Pancreas (tissue), 10 donors: ENCODE measurements around the gene CDC42BPB. TPM values are rescaled to one million over a fixed set of nuclear protein-coding genes. Genes with fewer than 3 reads are reported as not detected.
"Not testable (repeated sequence)": the region's sequence is repeated elsewhere in the genome, so short reads cannot be mapped to it uniquely, and the experiment has no call there.

ENCODE experiments used
- ATAC-seq, 4 donors: fragments of 200-7000 bp; cut with Tn5 transposase; one replicate each; pipeline versions ENCODE4 v1.8.0 to v1.9.1; 2020; ENCODE audit warnings: mild to moderate bottlenecking in 4 of 4, moderate library complexity in 4 of 4
- DNase-seq, 6 donors: peaks; one replicate each; pipeline ENCODE4 v3.0.0-alpha.2; 2020
- FAIRE-seq: peaks from 2 replicates; lab custom pipeline; 2012; peaks lifted over from hg19 to GRCh38; lab: Jason Lieb, UNC
- H3K27ac ChIP-seq, 4 donors: fragments of 200-600 bp; sonication (generic); 1 replicate in 3 of 4; 2 replicates in 1 of 4; pipeline versions ENCODE4 v1.5.0 to v1.8.0; 2020
- H3K27me3 ChIP-seq, 4 donors: fragments of 200-600 bp; one replicate each; pipeline ENCODE4 v1.8.0; 2021
- H3K36me3 ChIP-seq, 3 donors: fragments of 200-600 bp; sonication (generic) in 1 of 3; one replicate each; pipeline versions ENCODE4 v1.5.0 to v1.8.0; 2020 to 2021
- H3K4me1 ChIP-seq, 3 donors: fragments of 200-600 bp; one replicate each; pipeline ENCODE4 v1.8.0; 2021
- H3K4me3 ChIP-seq, 4 donors: fragments of 200-600 bp; sonication (generic) in 2 of 4; one replicate each; pipeline versions ENCODE4 v1.5.0 to v1.8.0; 2020 to 2021
- H3K9me3 ChIP-seq, 4 donors: fragments of 200-600 bp; one replicate each; pipeline ENCODE4 v1.8.0; 2021
- whole genome bisulfite sequencing, 2 donors: extraction: QIAGEN DNeasy Blood & Tissue Kit; methylation state at CpG; one replicate each; pipeline ENCODE4 v1.1.7; 2013; 5-methylcytosine and 5-hydroxymethylcytosine counted together
- intact Hi-C, 3 donors: fragments of 100-400 bp; cut with DNase I; formaldehyde crosslinking; loops; one replicate each; pipeline versions ENCODE4 v1.11.1 to v1.14.2; 2022
- polyA plus RNA-seq, 2 donors: library from polyadenylated mRNA; stranded (reverse); fragments of 200-250 nt; gene quantifications; one replicate each; pipeline ENCODE4 v1.2.3, GENCODE V29; 2013
- total RNA-seq, 6 donors: library from RNA; stranded (reverse); fragmentation: NEBNext Ultra II Directional in 4 of 6; extraction: Animal tissue kit (Norgen Biotek cat#: 25700) in 4 of 6; gene quantifications; one replicate each; pipeline versions ENCODE4 v1.2.1 to v1.2.4, GENCODE V29; 2021 to 2023
- TF ChIP-seq, protein P1 (sequence below), 4 donors: fragments of 200-600 bp; sonication (generic) in 3 of 4; IDR thresholded peaks; one replicate each; pipeline versions ENCODE4 v1.5.0 to v1.8.0; 2021; ENCODE audit warnings: antibody characterized with exemption in 4 of 4
- donor health status: healthy with polysubstance abuse.
- donor health status: DM: no; HTN: no; CAD: no; lungs with moderate emphysema.
- donor health status: DM: no; HTN: no; CAD: no.
- donor health status: control.
- donor health status: control.
- donor health status: Bipolar disorder and iron deficiency.
- donor health status: DM: yes; HTN: yes; CAD: no.
- donor health status: DM: no; HTN: no; CAD: no.
- donor health status: DM: no; HTN: no; CAD: no.
- donor health status: DM: yes; HTN: yes; CAD: no.

The CDC42BPB gene
- total and polyA plus RNA-seq, 8 donors: 27.2 to 45.5 (median 32.7) TPM

DNA sequence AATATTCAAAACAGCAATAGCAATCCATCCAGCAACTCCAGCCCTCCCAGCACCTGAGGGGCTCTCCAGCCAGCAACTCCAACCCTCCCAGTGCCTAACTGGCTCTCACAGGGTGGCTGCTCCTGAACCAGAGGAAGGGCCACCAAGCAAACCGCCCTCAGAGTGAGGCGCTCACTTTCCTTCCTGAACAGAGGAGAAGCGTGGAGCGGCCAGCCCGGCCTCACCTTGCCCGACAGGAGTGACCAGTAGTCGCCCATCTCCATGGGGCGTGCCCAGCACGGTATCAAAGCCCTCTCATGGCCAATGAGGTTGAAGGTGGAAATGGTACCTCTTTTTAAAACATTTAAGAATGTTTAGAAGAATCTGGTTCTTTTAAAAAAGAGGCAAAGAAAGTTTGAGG, 27.4 kb downstream of the CDC42BPB start:
- H3K4me3 ChIP-seq: no peak overlapping the region
- FAIRE-seq (no peak), DNase-seq (no peak), ATAC-seq (no peak)
- intact Hi-C loops: no loop called here
- H3K4me1 ChIP-seq: peaks cover 0 to 6% (median 0%) of the 10 kb centered on the region in 3 donors
- H3K27me3 ChIP-seq: no peaks in the 10 kb centered on the region
- no peak overlapping the region for H3K27ac ChIP-seq
- H3K36me3 ChIP-seq: no peaks in the 10 kb centered on the region
- TF ChIP-seq, protein P1, sequence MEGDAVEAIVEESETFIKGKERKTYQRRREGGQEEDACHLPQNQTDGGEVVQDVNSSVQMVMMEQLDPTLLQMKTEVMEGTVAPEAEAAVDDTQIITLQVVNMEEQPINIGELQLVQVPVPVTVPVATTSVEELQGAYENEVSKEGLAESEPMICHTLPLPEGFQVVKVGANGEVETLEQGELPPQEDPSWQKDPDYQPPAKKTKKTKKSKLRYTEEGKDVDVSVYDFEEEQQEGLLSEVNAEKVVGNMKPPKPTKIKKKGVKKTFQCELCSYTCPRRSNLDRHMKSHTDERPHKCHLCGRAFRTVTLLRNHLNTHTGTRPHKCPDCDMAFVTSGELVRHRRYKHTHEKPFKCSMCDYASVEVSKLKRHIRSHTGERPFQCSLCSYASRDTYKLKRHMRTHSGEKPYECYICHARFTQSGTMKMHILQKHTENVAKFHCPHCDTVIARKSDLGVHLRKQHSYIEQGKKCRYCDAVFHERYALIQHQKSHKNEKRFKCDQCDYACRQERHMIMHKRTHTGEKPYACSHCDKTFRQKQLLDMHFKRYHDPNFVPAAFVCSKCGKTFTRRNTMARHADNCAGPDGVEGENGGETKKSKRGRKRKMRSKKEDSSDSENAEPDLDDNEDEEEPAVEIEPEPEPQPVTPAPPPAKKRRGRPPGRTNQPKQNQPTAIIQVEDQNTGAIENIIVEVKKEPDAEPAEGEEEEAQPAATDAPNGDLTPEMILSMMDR (IDR thresholded peaks at IDR 0.05): no peak
- H3K9me3 ChIP-seq: no peaks in the 10 kb centered on the region
- WGBS, 2 donors: 95 to 98% methylated on average over 9 of the region's 9 CpGs

DNA sequence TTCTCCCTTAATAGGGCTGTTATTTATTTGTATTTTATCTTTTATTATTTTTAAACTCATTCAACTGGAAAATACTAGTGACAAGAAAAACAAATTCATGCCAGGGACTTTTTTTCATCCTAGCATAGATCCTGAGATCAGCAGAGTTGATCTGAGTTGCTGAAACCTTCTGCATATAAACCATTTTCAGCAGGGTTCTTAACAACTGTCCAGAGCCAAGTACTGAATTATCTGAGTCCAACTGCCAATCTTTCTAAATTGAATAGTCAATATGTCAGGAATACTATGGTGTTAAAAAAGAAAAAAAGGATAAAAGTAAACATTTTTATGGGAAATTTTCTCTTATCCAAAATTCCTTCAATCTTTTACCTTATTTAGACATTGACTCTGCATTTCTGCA, 28.6 kb downstream of the CDC42BPB start:
- TF ChIP-seq, protein P1 (IDR thresholded peaks at IDR 0.05): no peak
- ATAC-seq: no peak
- Histone ChIP-seq H3K4me1 (peaks cover 0 to 6% (median 0%) of the 10 kb centered on the region in 3 donors), H3K36me3 (no peaks in the 10 kb centered on the region), H3K9me3 (no peaks in the 10 kb centered on the region), H3K27ac (no peak overlapping the region), H3K4me3 (no peak overlapping the region), H3K27me3 (no peaks in the 10 kb centered on the region)
- FAIRE-seq: no peak
- DNase-seq: no peak
- intact Hi-C loops: no loop called here

DNA sequence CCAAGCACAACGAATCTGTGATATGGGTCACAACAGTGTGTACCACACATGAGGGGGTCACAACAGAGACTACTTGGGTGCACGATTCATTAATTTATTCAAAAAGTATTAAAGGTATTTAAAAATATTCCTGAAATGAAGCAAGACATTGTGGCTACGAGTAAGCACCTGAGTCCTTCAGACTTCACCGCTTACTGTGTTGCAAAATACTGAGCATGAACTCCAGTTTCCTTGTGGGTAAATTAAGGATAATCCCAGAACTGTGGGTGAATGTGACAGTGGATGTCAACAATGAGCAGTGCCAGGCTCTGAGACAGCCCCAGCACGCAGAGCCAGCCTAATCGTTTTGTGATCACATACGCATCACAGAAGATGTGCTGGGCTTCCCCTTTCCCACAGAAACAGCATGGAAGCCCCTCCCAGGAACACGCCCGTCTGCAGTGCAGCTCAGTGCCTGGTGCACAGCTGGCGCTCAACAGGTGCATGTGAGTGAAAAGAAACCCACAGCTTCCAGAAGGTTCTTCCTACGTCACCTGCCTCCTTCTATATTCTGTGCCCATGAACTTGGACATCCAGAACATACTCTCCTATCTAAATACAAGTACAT, 29.1 kb downstream of the CDC42BPB start:
- no peak for DNase-seq
- H3K36me3 ChIP-seq: no peaks in the 10 kb centered on the region
- intact Hi-C loops: no loop called here
- no peaks in the 10 kb centered on the region for H3K27me3 ChIP-seq
- H3K9me3 ChIP-seq: no peaks in the 10 kb centered on the region
- ATAC-seq: peak in 2 of 4 donors; percentile 13 to 38
- FAIRE-seq: no peak
- 78 to 79% methylated on average over 11 of the region's 11 CpGs for WGBS, 2 donors
- no peak overlapping the region for H3K4me3 ChIP-seq
- H3K4me1 ChIP-seq: peaks cover 0 to 6% (median 0%) of the 10 kb centered on the region in 3 donors
- TF ChIP-seq, protein P1 (IDR thresholded peaks at IDR 0.05): no peak
- H3K27ac ChIP-seq: no peak overlapping the region

DNA sequence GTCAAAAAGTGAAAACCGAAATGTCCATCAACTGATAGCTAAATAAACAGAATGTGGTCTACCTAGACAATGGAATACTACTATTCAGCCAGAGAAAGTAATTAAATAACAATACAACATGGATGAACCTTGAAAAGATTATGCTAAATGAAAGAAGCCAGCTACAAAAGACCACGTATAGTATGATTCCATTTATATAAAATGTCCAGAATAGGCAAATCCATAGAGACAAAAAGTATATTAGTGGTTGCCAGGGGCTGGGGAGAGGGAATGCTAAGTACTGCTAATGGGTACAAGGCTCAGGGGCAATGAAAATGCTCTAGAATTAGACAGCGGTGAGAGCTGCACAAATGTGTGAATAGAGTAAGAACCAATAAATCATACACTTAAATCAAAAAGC, 29.9 kb downstream of the CDC42BPB start:
- WGBS, 2 donors: 92 to 98% methylated on average over 3 of the region's 3 CpGs
- TF ChIP-seq, protein P1 (IDR thresholded peaks at IDR 0.05): no peak
- H3K27ac ChIP-seq: no peak overlapping the region
- no peaks in the 10 kb centered on the region for H3K36me3 ChIP-seq
- no peaks in the 10 kb centered on the region for H3K27me3 ChIP-seq
- H3K4me1 ChIP-seq: peaks cover 0 to 6% (median 0%) of the 10 kb centered on the region in 3 donors
- DNase-seq: no peak
- H3K4me3 ChIP-seq: no peak overlapping the region
- intact Hi-C loops: no loop called here
- no peak for FAIRE-seq
- no peak for ATAC-seq
- H3K9me3 ChIP-seq: no peaks in the 10 kb centered on the region

DNA sequence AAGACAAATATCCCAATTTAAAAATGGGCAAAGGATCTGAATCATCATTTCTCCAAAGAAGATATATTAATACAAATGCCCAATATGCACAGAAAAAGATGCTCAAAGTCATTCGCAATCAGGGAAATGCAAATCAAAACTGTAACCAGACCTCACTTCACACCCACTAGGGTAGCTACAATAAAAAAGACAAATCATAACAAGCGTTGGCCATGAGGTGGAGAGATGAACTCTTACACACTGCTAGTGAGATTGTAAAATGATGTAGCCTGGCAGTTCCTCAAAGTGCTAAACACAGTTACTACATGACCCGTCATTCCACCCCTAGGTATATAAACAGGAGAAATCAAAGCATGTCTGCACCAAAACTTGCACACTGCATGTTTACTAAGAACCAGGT, 30.4 kb downstream of the CDC42BPB start:
- FAIRE-seq: no peak
- no peaks in the 10 kb centered on the region for H3K36me3 ChIP-seq
- no peak for ATAC-seq
- H3K9me3 ChIP-seq: no peaks in the 10 kb centered on the region
- 97 to 100% methylated on average over 3 of the region's 3 CpGs for WGBS, 2 donors
- peaks cover 0 to 6% (median 0%) of the 10 kb centered on the region in 3 donors for H3K4me1 ChIP-seq
- intact Hi-C loops: no loop called here
- no peak overlapping the region for H3K27ac ChIP-seq
- DNase-seq: no peak
- no peaks in the 10 kb centered on the region for H3K27me3 ChIP-seq
- TF ChIP-seq, protein P1 (IDR thresholded peaks at IDR 0.05): no peak
- H3K4me3 ChIP-seq: no peak overlapping the region

DNA sequence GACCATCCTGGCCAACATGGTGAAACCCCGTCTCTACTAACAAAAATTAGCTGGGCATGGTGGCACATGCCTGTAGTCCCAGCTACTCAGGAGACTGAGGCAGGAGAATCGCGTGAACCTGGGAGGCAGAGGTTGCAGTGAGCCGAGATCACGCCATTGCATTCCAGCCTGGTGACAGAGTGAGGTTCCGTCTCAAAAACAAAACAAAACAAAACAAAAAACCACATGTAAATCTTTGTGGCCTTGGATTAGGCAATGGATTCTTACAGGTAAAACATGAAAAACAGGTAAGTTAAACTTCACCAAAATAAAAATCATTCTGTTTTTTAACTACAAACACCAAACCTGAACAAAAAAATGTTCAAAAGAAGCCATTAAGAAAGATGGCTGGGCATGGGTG, 31.2 kb downstream of the CDC42BPB start:
- H3K36me3 ChIP-seq, ATAC-seq, H3K9me3 ChIP-seq, H3K4me3 ChIP-seq, intact Hi-C loops, H3K4me1 ChIP-seq, DNase-seq, H3K27me3 ChIP-seq, FAIRE-seq, H3K27ac ChIP-seq: not testable (repeated sequence)
- WGBS, 2 donors: 72 to 80% methylated on average over 6 of the region's 6 CpGs
